Skeletal muscle satellite cell (primary cell): ENCODE data around the gene TAS1R3. TPM values are rescaled to one million over a fixed set of nuclear protein-coding genes. Genes with fewer than 3 reads are reported as not detected.

Experiments
- H3K27me3 ChIP-seq: 2 replicates; pipeline ENCODE4 v1.7.0; 2013; ENCODE audit warnings: low read length; ENCODE audit not compliant: control insufficient read depth, insufficient read depth
- H3K36me3 ChIP-seq: 2 replicates; pipeline ENCODE4 v1.7.0; 2013; ENCODE audit warnings: mild to moderate bottlenecking, control low read depth, low read length; ENCODE audit not compliant: insufficient read depth
- H3K4me1 ChIP-seq: 2 replicates; pipeline ENCODE4 v1.7.0; 2013; ENCODE audit warnings: low read length; ENCODE audit not compliant: control insufficient read depth, insufficient read depth
- H3K4me2 ChIP-seq: 2 replicates; pipeline ENCODE4 v1.7.0; 2013; ENCODE audit warnings: mild to moderate bottlenecking, low read length
- H3K4me3 ChIP-seq: 2 replicates; pipeline ENCODE4 v1.7.0; 2013; ENCODE audit warnings: low read length
- H3K9ac ChIP-seq: 2 replicates; pipeline ENCODE4 v1.7.0; 2013; ENCODE audit warnings: mild to moderate bottlenecking, low read depth, low read length, moderate library complexity
- H3K9me3 ChIP-seq: replicated peaks from 2 replicates; pipeline ENCODE4 v1.7.0; 2013; ENCODE audit warnings: mild to moderate bottlenecking, control low read depth, low read length
- total RNA-seq: library from RNA; depleted of rRNA; stranded (reverse); fragments of >200 nt; gene quantifications from 2 replicates; pipeline ENCODE4 v1.2.3, GENCODE V29; 2012; rRNA removed

The TAS1R3 gene
- total RNA-seq, result under 0.01 and 0.44 TPM in 2 replicates

- no peaks in the 10 kb centered on the region for H3K9me3 ChIP-seq
- peaks cover 32% of the 10 kb centered on the region for H3K36me3 ChIP-seq
- peaks cover 15% of the 10 kb centered on the region for H3K4me1 ChIP-seq
- no peak within 1 kb of the TSS for H3K9ac ChIP-seq
- no peak within 1 kb of the TSS for H3K4me3 ChIP-seq
- H3K27me3 ChIP-seq, result no peaks in the 10 kb centered on the region
- H3K4me2 ChIP-seq, result peak within 1 kb of the TSS; percentile 10
Observed at GRCh38 chr1:1331068-1331965, at the start of gene TAS1R3. Gene TAS1R3, plus strand, starts transcription at chr1:1331280. Its CDS starts 66 bp downstream, at chr1:1331346.

DNA sequence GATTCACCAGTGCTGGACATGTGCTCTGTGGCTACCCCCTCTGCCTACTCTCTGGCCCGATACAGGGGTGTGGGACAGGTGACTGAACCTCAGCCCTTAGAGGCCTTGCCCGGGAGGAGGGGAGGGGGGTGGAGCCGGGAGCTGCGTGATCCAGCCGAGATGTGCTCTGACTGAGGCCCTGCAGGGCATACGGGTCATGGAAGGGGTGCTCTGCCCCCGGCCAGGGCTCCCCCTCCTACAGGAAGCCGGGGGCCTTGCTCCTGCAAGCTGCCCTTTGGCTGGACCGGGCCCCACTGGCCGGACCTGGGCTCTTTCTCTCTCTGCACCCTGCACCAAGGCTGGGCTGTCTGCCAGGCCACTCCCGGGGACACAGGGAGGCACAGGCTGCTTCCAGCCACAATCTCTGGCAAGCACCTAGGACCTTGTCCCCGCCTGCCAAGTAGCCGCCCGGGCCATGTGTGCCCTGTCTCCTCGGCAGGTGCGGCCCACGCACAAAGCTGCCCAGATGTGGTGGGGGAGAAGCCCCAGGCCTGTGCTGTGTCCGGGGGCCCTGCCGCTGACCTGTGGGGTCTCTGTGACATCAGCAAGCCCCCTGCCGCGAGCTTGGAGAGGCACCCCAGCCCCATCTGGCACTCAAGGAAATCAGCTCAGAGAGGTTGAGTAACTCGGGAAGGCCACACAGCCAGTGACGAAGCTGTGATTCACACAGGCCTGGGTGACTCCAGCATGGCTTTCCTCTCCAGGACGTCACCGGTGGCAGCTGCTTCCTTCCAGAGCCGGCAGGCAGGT is 49.4 kb upstream of the TAS1R3 start:
- no peaks in the 10 kb centered on the region for H3K36me3 ChIP-seq
- no peaks in the 10 kb centered on the region for H3K9me3 ChIP-seq
- no peak overlapping the region for H3K4me2 ChIP-seq
- no peak overlapping the region for H3K4me3 ChIP-seq
- peaks cover 12% of the 10 kb centered on the region for H3K27me3 ChIP-seq
- H3K9ac ChIP-seq, result no peak overlapping the region
- H3K4me1 ChIP-seq, result peaks cover 16% of the 10 kb centered on the region

DNA sequence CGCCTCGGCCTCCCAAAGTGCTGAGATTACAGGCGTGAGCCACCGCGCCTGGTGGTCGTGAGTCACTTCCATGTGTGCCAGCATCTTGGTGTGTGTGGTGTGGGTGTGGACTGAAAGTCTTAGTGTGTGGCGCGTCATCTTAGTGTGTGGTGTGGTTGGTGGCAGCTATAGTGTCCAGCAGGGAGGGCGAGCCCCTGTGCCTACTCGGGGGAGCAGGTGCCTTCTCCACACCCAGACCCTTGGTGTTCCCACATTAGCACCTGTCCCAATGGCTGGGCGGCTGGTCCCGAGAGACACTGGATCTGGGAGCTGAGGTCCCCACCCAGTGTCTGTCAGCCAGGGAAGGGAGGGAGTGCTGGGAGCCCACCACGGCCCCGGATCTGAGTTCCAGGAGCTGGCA is 48.1 kb upstream of the TAS1R3 start:
- no peak overlapping the region for H3K4me3 ChIP-seq
- H3K9ac ChIP-seq, result no peak overlapping the region
- no peaks in the 10 kb centered on the region for H3K36me3 ChIP-seq
- H3K27me3 ChIP-seq, result peaks cover 16% of the 10 kb centered on the region
- H3K9me3 ChIP-seq, result no peaks in the 10 kb centered on the region
- H3K4me2 ChIP-seq, result no peak overlapping the region
- peaks cover 16% of the 10 kb centered on the region for H3K4me1 ChIP-seq

DNA sequence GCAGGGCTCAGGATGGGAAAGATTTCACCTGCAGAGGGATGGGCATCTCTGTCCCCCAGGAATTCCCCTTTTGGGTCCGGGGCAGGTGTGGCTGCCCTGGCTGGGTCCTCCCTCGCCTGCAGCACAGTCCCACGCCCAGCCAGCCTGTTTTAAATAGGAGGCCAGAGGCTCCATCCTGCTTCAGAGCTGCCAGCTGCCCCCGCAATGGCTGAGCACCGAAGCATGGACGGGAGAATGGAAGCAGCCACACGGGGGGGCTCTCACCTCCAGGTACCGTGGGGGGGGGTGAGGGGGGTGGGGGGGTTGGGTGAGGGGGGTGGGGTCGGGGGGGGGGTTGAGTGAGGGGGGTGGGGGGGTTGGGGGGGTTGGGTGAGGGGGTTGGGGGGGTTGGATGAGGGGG is 47.3 kb upstream of the TAS1R3 start:
- Histone ChIP-seq H3K27me3 (peaks cover 16% of the 10 kb centered on the region), H3K4me3 (no peak overlapping the region), H3K4me2 (no peak overlapping the region), H3K4me1 (peaks cover 16% of the 10 kb centered on the region), H3K9me3 (no peaks in the 10 kb centered on the region), H3K36me3 (no peaks in the 10 kb centered on the region), H3K9ac (no peak overlapping the region)

- no peak overlapping the region for H3K4me2 ChIP-seq
- H3K9ac ChIP-seq, result no peak overlapping the region
- H3K27me3 ChIP-seq, result peaks cover 16% of the 10 kb centered on the region
- no peak overlapping the region for H3K4me3 ChIP-seq
- no peaks in the 10 kb centered on the region for H3K9me3 ChIP-seq
- H3K4me1 ChIP-seq, result peaks cover 16% of the 10 kb centered on the region
- H3K36me3 ChIP-seq, result no peaks in the 10 kb centered on the region
Observed at GRCh38 chr1:1284221-1285101, 46.6 kb upstream of the TAS1R3 start.

DNA sequence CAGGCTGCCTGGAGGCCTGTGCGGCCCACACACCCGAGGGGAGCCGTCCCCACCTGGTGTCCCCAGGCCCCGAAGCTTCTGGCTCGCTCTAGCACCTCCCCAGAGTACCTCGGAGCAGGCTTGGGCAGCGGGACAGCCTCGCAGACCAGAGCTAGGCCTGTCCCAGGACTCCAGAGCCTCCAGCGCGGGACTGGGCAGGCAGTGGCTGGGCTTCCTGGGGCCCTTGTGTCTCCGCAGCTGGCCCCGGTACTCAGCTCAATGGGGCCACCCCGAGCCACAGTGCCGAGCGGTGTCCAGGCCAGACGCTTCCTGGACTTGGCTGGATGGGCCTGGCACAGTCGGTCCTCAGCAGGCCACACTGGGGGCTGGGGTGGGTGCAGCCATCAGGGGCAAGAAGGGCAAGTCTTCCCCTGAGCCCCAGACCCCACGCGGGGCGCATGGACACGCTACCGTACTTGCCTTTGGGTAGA is 45.9 kb upstream of the TAS1R3 start:
- Histone ChIP-seq H3K4me3 (no peak overlapping the region), H3K9me3 (no peaks in the 10 kb centered on the region), H3K36me3 (no peaks in the 10 kb centered on the region), H3K4me2 (no peak overlapping the region), H3K9ac (no peak overlapping the region), H3K4me1 (peaks cover 16% of the 10 kb centered on the region), H3K27me3 (peaks cover 16% of the 10 kb centered on the region)

GRCh38 chr1:1285611-1286311 is 45.3 kb upstream of the TAS1R3 start:
- H3K27me3 ChIP-seq, result peaks cover 16% of the 10 kb centered on the region
- no peak overlapping the region for H3K9ac ChIP-seq
- H3K9me3 ChIP-seq, result no peaks in the 10 kb centered on the region
- peaks cover 21% of the 10 kb centered on the region for H3K4me1 ChIP-seq
- H3K4me3 ChIP-seq, result no peak overlapping the region
- H3K36me3 ChIP-seq, result no peaks in the 10 kb centered on the region
- no peak overlapping the region for H3K4me2 ChIP-seq

DNA sequence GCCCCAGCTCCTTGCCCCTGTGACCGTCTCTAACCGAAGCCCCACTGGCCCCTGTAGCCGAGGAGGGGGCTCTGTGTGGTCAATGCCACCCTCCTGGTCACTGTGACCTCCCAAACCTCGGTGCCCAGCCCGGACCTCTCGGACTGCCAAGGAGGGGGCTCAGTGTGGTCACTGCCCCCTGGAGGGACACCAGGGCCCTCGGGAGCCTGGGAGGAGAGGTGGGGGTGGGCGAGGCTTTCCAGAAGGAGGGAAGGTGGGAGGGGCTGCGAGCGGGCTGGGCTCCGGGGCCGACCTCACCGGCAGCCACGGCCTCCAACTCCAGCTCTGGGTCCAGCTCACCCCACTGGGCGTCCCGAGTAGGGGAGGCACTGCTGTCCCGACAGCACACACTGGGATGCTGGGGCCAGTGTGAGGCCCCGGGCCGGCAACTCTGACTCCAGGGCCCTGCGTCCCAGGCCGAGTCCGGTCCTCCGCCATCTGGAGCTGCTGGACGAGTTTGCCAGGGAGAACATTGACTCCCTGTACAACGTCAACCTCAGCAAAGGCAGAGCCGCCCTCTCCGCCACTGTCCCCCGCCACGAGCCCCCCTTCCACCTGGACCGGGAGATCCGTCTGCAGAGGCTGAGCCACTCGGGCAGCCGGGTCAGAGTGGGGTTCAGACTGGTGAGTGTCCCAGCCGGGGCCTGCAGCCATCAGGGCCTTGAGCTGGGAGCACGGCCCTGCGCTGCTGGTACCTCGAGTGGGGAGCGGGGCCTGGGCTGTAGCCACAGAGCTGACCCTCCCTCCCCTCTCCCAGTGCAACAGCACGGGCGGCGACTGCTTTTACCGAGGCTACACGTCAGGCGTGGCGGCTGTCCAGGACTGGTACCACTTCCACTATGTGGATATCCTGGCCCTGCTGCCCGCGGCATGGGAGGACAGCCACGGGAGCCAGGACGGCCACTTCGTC is 44.5 kb upstream of the TAS1R3 start:
- no peak overlapping the region for H3K9ac ChIP-seq
- no peak overlapping the region for H3K4me2 ChIP-seq
- H3K27me3 ChIP-seq, result peaks cover 16% of the 10 kb centered on the region
- H3K9me3 ChIP-seq, result no peaks in the 10 kb centered on the region
- H3K36me3 ChIP-seq, result no peaks in the 10 kb centered on the region
- no peak overlapping the region for H3K4me3 ChIP-seq
- H3K4me1 ChIP-seq, result peaks cover 28% of the 10 kb centered on the region

- H3K9me3 ChIP-seq, result no peaks in the 10 kb centered on the region
- no peak overlapping the region for H3K9ac ChIP-seq
- H3K36me3 ChIP-seq, result peaks cover 2% of the 10 kb centered on the region
- no peak overlapping the region for H3K4me3 ChIP-seq
- peaks cover 16% of the 10 kb centered on the region for H3K27me3 ChIP-seq
- no peak overlapping the region for H3K4me2 ChIP-seq
- peaks cover 20% of the 10 kb centered on the region for H3K4me1 ChIP-seq
Observed at GRCh38 chr1:1287288-1288110, 43.6 kb upstream of the TAS1R3 start.
